Nephron progenitor cell (in vitro differentiated cells): Measurements from ENCODE around the gene TAPBPL.

Experiments used
- DNase-seq: peaks from one replicate; pipeline ENCODE4 v3.0.0; 2021
- H3K27ac Mint-ChIP-seq: 2 replicates; pipeline ENCODE4 v1.8.0; 2021; ENCODE audit warnings: mild to moderate bottlenecking, moderate library complexity, mixed read lengths
- H3K27me3 Mint-ChIP-seq: 2 replicates; pipeline ENCODE4 v1.8.0; 2021; ENCODE audit warnings: mild to moderate bottlenecking, low read depth, mixed read lengths; ENCODE audit not compliant: poor library complexity
- H3K36me3 Mint-ChIP-seq: 2 replicates; pipeline ENCODE4 v1.8.0; 2021; ENCODE audit warnings: low read depth, mixed read lengths
- H3K4me1 Mint-ChIP-seq: 2 replicates; pipeline ENCODE4 v1.8.0; 2021; ENCODE audit warnings: mixed read lengths
- H3K4me3 Mint-ChIP-seq: 2 replicates; pipeline ENCODE4 v1.8.0; 2021; ENCODE audit warnings: mild to moderate bottlenecking, moderate library complexity, mixed read lengths
- H3K9me3 Mint-ChIP-seq: 2 replicates; pipeline ENCODE4 v1.8.0; 2021; ENCODE audit warnings: mild to moderate bottlenecking, moderate library complexity, mixed read lengths
- CTCF ChIP-seq: fragments of 200-600 bp; sonication (generic); IDR thresholded peaks from 2 replicates; pipeline ENCODE4 v1.5.0; 2021; ENCODE audit warnings: antibody characterized with exemption

The TAPBPL gene

GRCh38 chr12:6432991-6433390, 18.9 kb upstream of the TAPBPL start:
- H3K36me3 Mint-ChIP-seq = no peaks in the 10 kb centered on the region
- peaks cover 8% of the 10 kb centered on the region for H3K27me3 Mint-ChIP-seq
- TF ChIP-seq CTCF = no peak
- H3K9me3 Mint-ChIP-seq = no peaks in the 10 kb centered on the region
- no peak overlapping the region for H3K27ac Mint-ChIP-seq
- peaks cover 30% of the 10 kb centered on the region for H3K4me1 Mint-ChIP-seq
- no peak for DNase-seq
- no peak overlapping the region for H3K4me3 Mint-ChIP-seq

GRCh38 chr12:6434205-6435140, 17.4 kb upstream of the TAPBPL start:
- no peak for TF ChIP-seq CTCF

GRCh38 chr12:6435961-6436715, 15.7 kb upstream of the TAPBPL start:
- no peak overlapping the region for H3K27ac Mint-ChIP-seq
- H3K9me3 Mint-ChIP-seq = no peaks in the 10 kb centered on the region
- no peaks in the 10 kb centered on the region for H3K36me3 Mint-ChIP-seq
- H3K4me3 Mint-ChIP-seq = no peak overlapping the region
- no peak for TF ChIP-seq CTCF
- peaks cover 21% of the 10 kb centered on the region for H3K4me1 Mint-ChIP-seq
- peaks cover 3% of the 10 kb centered on the region for H3K27me3 Mint-ChIP-seq
- no peak for DNase-seq

More at GRCh38 chr12:6434205-6435140, 17.4 kb upstream of the TAPBPL start:
- DNase-seq = no peak
- Mint-ChIP-seq H3K4me1 (peaks cover 35% of the 10 kb centered on the region), H3K27ac (no peak overlapping the region), H3K36me3 (no peaks in the 10 kb centered on the region), H3K4me3 (no peak overlapping the region), H3K9me3 (no peaks in the 10 kb centered on the region), H3K27me3 (peaks cover 8% of the 10 kb centered on the region)

- Mint-ChIP-seq H3K4me1 (peaks cover 16% of the 10 kb centered on the region), H3K27ac (no peak overlapping the region), H3K4me3 (no peak overlapping the region), H3K9me3 (no peaks in the 10 kb centered on the region), H3K27me3 (peaks cover 3% of the 10 kb centered on the region), H3K36me3 (no peaks in the 10 kb centered on the region)
- DNase-seq = no peak
- no peak for TF ChIP-seq CTCF
Measured at GRCh38 chr12:6437586-6437985, 14.3 kb upstream of the TAPBPL start.

- peaks cover 17% of the 10 kb centered on the region for H3K4me1 Mint-ChIP-seq
- no peaks in the 10 kb centered on the region for H3K9me3 Mint-ChIP-seq
- no peaks in the 10 kb centered on the region for H3K36me3 Mint-ChIP-seq
- no peak for TF ChIP-seq CTCF
- peak overlapping the region; percentile 12 for H3K27ac Mint-ChIP-seq
- H3K27me3 Mint-ChIP-seq = peaks cover 3% of the 10 kb centered on the region
- DNase-seq = no peak
- no peak overlapping the region for H3K4me3 Mint-ChIP-seq
Measured at GRCh38 chr12:6438345-6438744, 13.5 kb upstream of the TAPBPL start.
